Measurements from ENCODE around the gene LRRC17.
A peak's percentile ranks its signal among the peaks of the same experiment; 100 is the strongest.

Gene LRRC17

GRCh38 chr7:102890292-102890970 is 22.4 kb upstream of the LRRC17 start:
- no peak for TF ChIP-seq CTCF (IDR thresholded peaks at IDR 0.05; ENCODE audit: control insufficient read depth, extremely low read depth, insufficient read depth)
- no peak overlapping the region for H3K4me3 ChIP-seq (ENCODE audit: low read depth, low read length)
- DNase-seq (ENCODE audit: low read depth) = no peak

GRCh38 chr7:102890971-102891692 is 21.7 kb upstream of the LRRC17 start:
- TF ChIP-seq CTCF (IDR thresholded peaks at IDR 0.05; ENCODE audit: control insufficient read depth, extremely low read depth, insufficient read depth) = no peak
- no peak overlapping the region for H3K4me3 ChIP-seq (ENCODE audit: low read depth, low read length)
- no peak for DNase-seq (ENCODE audit: low read depth)

- peak; percentile 54 for DNase-seq (ENCODE audit: low read depth)
- TF ChIP-seq CTCF (IDR thresholded peaks at IDR 0.05; ENCODE audit: control insufficient read depth, extremely low read depth, insufficient read depth) = no peak
- no peak overlapping the region for H3K4me3 ChIP-seq (ENCODE audit: low read depth, low read length)
Observed at GRCh38 chr7:102891693-102892261, 21.0 kb upstream of the LRRC17 start.

- TF ChIP-seq CTCF (IDR thresholded peaks at IDR 0.05; ENCODE audit: control insufficient read depth, extremely low read depth, insufficient read depth) = no peak
- no peak overlapping the region for H3K4me3 ChIP-seq (ENCODE audit: low read depth, low read length)
- no peak for DNase-seq (ENCODE audit: low read depth)
Observed at GRCh38 chr7:102892631-102893278, 20.0 kb upstream of the LRRC17 start.

GRCh38 chr7:102895602-102896001 is 17.2 kb upstream of the LRRC17 start:
- H3K4me3 ChIP-seq (ENCODE audit: low read depth, low read length) = no peak overlapping the region
- no peak for DNase-seq (ENCODE audit: low read depth)
- TF ChIP-seq CTCF (IDR thresholded peaks at IDR 0.05; ENCODE audit: control insufficient read depth, extremely low read depth, insufficient read depth) = no peak

- TF ChIP-seq CTCF (IDR thresholded peaks at IDR 0.05; ENCODE audit: control insufficient read depth, extremely low read depth, insufficient read depth) = no peak
- no peak for DNase-seq (ENCODE audit: low read depth)
Observed at GRCh38 chr7:102896585-102896984, 16.2 kb upstream of the LRRC17 start.

More at GRCh38 chr7:102896585-102896984, 16.2 kb upstream of the LRRC17 start:
- H3K4me3 ChIP-seq (ENCODE audit: low read depth, low read length) = no peak overlapping the region

Measured in LNCaP clone FGC (cell line).